Neural crest cell (in vitro differentiated cells): ENCODE data around the gene OR52N2. TPM values are rescaled to one million over a fixed set of nuclear protein-coding genes. Genes with fewer than 3 reads are reported as not detected.

Experiments used
- DNase-seq: peaks from one replicate; pipeline ENCODE4 v3.0.0; 2021; ENCODE audit warnings: low read depth, mixed read lengths, low spot score
- H3K27ac Mint-ChIP-seq: one replicate; pipeline ENCODE4 v1.8.0; 2021; ENCODE audit warnings: mild to moderate bottlenecking, mixed read lengths; ENCODE audit not compliant: unreplicated experiment
- H3K27me3 Mint-ChIP-seq: 2 replicates; pipeline ENCODE4 v1.8.0; 2021; ENCODE audit warnings: low read depth, mild to moderate bottlenecking, mixed read lengths
- H3K36me3 Mint-ChIP-seq: 2 replicates; pipeline ENCODE4 v1.8.0; 2021; ENCODE audit warnings: low read depth, mild to moderate bottlenecking, mixed read lengths
- H3K4me1 Mint-ChIP-seq: 2 replicates; pipeline ENCODE4 v1.8.0; 2021; ENCODE audit warnings: mixed read lengths
- H3K4me3 Mint-ChIP-seq: one replicate; pipeline ENCODE4 v1.8.0; 2021; ENCODE audit warnings: mild to moderate bottlenecking, mixed read lengths
- H3K9me3 Mint-ChIP-seq: 2 replicates; pipeline ENCODE4 v1.8.0; 2021; ENCODE audit warnings: mixed read lengths
- CTCF ChIP-seq: fragments of 200-600 bp; sonication (generic); conservative IDR thresholded peaks from 2 replicates; pipeline ENCODE4 v1.5.0; 2021; ENCODE audit warnings: antibody characterized with exemption, mild to moderate bottlenecking
- total RNA-seq: library from RNA; stranded (reverse); gene quantifications from 2 replicates; pipeline ENCODE4 v1.2.1, GENCODE V29; 2021

Gene OR52N2
- total RNA-seq, 1 donor from 2014 or later: not detected

GRCh38 chr11:5846701-5847100 is 38.0 kb downstream of the OR52N2 start:
- TF ChIP-seq CTCF: no peak
- Mint-ChIP-seq H3K9me3 (no peaks in the 10 kb centered on the region), H3K4me1 (no peaks in the 10 kb centered on the region), H3K4me3 (no peak overlapping the region), H3K36me3 (no peaks in the 10 kb centered on the region), H3K27me3 (peaks cover 5% of the 10 kb centered on the region), H3K27ac (no peak overlapping the region)
- no peak for DNase-seq

DNA sequence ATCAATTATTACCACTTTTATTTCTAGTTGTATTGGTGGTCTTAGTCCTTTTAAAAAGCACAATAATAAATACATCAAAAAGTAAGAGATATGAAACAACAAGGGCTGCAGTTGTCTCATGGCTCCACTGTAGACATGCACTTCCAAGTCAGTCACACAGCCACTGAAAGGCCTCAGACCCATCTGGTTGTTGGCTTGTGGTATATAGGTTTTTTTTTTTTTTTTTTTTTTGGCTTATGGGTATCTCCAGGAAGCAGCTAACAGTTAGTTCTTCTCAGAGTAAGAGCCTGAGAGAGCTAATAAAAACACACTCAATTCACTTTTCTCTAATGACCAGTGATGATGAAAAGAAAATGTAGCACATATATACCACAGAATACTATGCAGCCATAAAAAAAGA is 39.0 kb downstream of the OR52N2 start:
- Mint-ChIP-seq H3K4me1 (no peaks in the 10 kb centered on the region), H3K9me3 (peaks cover 5% of the 10 kb centered on the region), H3K27ac (no peak overlapping the region), H3K36me3 (no peaks in the 10 kb centered on the region), H3K27me3 (peaks cover 8% of the 10 kb centered on the region), H3K4me3 (no peak overlapping the region)
- DNase-seq: no peak
- no peak for TF ChIP-seq CTCF

DNA sequence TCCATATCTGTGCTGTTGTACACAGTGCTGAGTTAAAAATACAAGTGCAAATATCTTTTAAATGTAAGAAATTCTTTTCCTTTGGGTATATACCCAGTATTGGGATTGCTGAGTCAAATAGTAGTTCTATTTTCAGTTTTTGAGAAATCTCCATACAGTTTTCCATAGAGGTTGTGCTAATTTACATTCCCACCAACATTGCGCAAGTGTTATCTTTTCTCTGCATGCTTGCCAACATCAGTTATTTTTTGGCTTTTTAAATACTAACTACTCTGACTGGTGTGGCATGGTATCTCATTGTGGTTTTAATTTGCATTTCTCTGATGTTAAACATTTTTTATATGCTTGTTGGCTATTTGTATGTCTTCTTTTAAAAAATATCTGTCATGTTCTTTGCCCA is 42.3 kb downstream of the OR52N2 start:
- no peak overlapping the region for H3K27ac Mint-ChIP-seq
- no peaks in the 10 kb centered on the region for H3K4me1 Mint-ChIP-seq

GRCh38 chr11:5857590-5857989 is 48.9 kb downstream of the OR52N2 start, which contains the start of gene OR52E8:
Gene OR52E8 (minus strand): TSS chr11:5857690. CDS start chr11:5857690, 0 bp downstream.
- H3K27me3 Mint-ChIP-seq: peaks cover 34% of the 10 kb centered on the region
- no peaks in the 10 kb centered on the region for H3K36me3 Mint-ChIP-seq
- no peak within 1 kb of the TSS for H3K4me3 Mint-ChIP-seq
- no peak for TF ChIP-seq CTCF
- no peak within 1 kb of the TSS for H3K27ac Mint-ChIP-seq
- H3K9me3 Mint-ChIP-seq: peaks cover 3% of the 10 kb centered on the region
- no peak for DNase-seq
- no peaks in the 10 kb centered on the region for H3K4me1 Mint-ChIP-seq

More for the DNA sequence above, 42.3 kb downstream of the OR52N2 start:
- no peak overlapping the region for H3K4me3 Mint-ChIP-seq
- H3K27me3 Mint-ChIP-seq: peaks cover 17% of the 10 kb centered on the region
- no peaks in the 10 kb centered on the region for H3K36me3 Mint-ChIP-seq
- TF ChIP-seq CTCF: no peak
- no peak for DNase-seq
- peaks cover 7% of the 10 kb centered on the region for H3K9me3 Mint-ChIP-seq

DNA sequence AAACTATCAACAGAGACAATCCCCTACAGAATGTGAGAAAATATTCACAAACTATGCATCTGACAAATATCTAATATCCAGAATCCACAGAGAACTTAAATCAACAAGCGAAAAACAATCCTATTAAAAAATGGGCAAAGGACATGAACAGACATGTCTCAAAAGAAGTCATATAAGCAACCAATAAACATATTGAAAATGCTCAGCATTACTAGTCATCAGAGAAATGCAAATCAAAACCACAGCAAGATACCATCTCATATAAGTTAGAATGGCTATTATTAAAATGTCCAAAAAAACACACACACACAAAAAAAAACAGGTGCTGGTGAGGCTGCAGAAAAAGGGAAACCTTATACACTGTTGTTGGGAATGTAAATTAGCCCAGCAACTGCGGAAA is 57.1 kb downstream of the OR52N2 start:
- no peak overlapping the region for H3K4me3 Mint-ChIP-seq
- DNase-seq: no peak
- no peaks in the 10 kb centered on the region for H3K4me1 Mint-ChIP-seq
- no peak for TF ChIP-seq CTCF
- no peaks in the 10 kb centered on the region for H3K36me3 Mint-ChIP-seq
- H3K9me3 Mint-ChIP-seq: peaks cover 6% of the 10 kb centered on the region
- peaks cover 17% of the 10 kb centered on the region for H3K27me3 Mint-ChIP-seq
- no peak overlapping the region for H3K27ac Mint-ChIP-seq

Other genes with a start within 250 kb of the OR52N2 start
- not detected in 2 replicates for gene OR52B6, start 228.0 kb upstream of the OR52N2 start, total RNA-seq
- 11.8 and 13.7 TPM in 2 replicates for gene TRIM6, start 212.3 kb upstream of the OR52N2 start, total RNA-seq
- 1.1 TPM in 1 of 2 replicates, not detected in the other for gene TRIM34, start 183.9 kb upstream of the OR52N2 start, total RNA-seq
- gene TRIM5, start 123.8 kb upstream of the OR52N2 start, total RNA-seq: 32.7 and 34.0 TPM in 2 replicates
- gene TRIM22, start 119.1 kb upstream of the OR52N2 start, total RNA-seq: 2.2 and 3.1 TPM in 2 replicates
- not detected in 2 replicates for gene OR56B1, start 72.5 kb upstream of the OR52N2 start, total RNA-seq
- gene OR52N4, start 54.7 kb upstream of the OR52N2 start, total RNA-seq: not detected in 2 replicates
- gene OR52N5, start 25.6 kb upstream of the OR52N2 start, total RNA-seq: not detected in 2 replicates
- gene OR52N1, start 17.7 kb upstream of the OR52N2 start, total RNA-seq: not detected in 2 replicates
- gene OR52E6, start 33.0 kb downstream of the OR52N2 start, total RNA-seq: not detected in 2 replicates
- not detected in 2 replicates for gene OR52E8, start 48.8 kb downstream of the OR52N2 start, total RNA-seq
- gene OR52E4, start 71.7 kb downstream of the OR52N2 start, total RNA-seq: not detected in 2 replicates
- gene OR52E5, start 84.3 kb downstream of the OR52N2 start, total RNA-seq: not detected in 2 replicates
- gene OR56A3, start 133.3 kb downstream of the OR52N2 start, total RNA-seq: not detected in 2 replicates
- not detected in 2 replicates for gene OR56A5, start 159.6 kb downstream of the OR52N2 start, total RNA-seq
- gene OR52L1, start 178.1 kb downstream of the OR52N2 start, total RNA-seq: 0.30 TPM in 1 of 2 replicates, not detected in the other
- 0.25 and 0.26 TPM in 2 replicates for gene OR56A4, start 198.0 kb downstream of the OR52N2 start, total RNA-seq
- 0.14 and 0.16 TPM in 2 replicates for gene OR56A1, start 221.8 kb downstream of the OR52N2 start, total RNA-seq